Measurements from ENCODE around the gene CLASP2.

DNA sequence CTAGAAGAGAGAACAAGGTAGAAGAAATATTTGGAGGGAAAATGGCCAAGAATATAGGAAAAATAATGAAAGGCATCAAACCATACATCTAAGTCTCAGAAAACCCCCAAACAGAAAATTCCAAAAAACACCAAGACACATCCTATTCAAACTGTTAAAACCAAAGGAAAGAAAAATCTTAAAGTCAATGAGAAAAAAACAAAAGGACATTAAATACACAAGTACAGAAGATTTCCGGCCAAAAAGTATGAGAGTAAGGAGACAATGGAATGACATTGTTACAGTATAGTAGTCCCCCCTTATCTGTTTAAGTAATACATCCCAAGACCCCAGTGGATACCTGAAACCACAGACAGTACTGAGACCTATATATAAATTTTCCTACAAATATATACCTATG lies 18.8 kb downstream of the CLASP2 start:
- TF ChIP-seq TCF12 (IDR thresholded peaks at IDR 0.05; ENCODE audit: low read depth) (no peak), YY1 (IDR thresholded peaks at IDR 0.05; ENCODE audit: low read depth) (no peak), NFIC (IDR thresholded peaks at IDR 0.05) (no peak), EGR1 (IDR thresholded peaks at IDR 0.05) (no peak), FOXM1 (IDR thresholded peaks at IDR 0.05; ENCODE audit: borderline replicate concordance, low read depth) (no peak), RAD21 (IDR thresholded peaks at IDR 0.05; ENCODE audit: low read depth) (no peak)
- TF ChIP-seq, protein P1, sequence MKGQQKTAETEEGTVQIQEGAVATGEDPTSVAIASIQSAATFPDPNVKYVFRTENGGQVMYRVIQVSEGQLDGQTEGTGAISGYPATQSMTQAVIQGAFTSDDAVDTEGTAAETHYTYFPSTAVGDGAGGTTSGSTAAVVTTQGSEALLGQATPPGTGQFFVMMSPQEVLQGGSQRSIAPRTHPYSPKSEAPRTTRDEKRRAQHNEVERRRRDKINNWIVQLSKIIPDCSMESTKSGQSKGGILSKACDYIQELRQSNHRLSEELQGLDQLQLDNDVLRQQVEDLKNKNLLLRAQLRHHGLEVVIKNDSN (IDR thresholded peaks at IDR 0.05), result no peak

Measured in Ishikawa (cell line).